Putamen (tissue), 1 donor: ENCODE results near the gene ZNF837.
"Not testable (repeated sequence)": the region's sequence is repeated elsewhere in the genome, so short reads cannot be mapped to it uniquely, and the experiment has no call there.

ENCODE experiments used
- DNase-seq: peaks from one replicate; pipeline ENCODE4 v3.0.0-alpha.2; 2016; ENCODE audit warnings: low spot score

The ZNF837 gene

DNA sequence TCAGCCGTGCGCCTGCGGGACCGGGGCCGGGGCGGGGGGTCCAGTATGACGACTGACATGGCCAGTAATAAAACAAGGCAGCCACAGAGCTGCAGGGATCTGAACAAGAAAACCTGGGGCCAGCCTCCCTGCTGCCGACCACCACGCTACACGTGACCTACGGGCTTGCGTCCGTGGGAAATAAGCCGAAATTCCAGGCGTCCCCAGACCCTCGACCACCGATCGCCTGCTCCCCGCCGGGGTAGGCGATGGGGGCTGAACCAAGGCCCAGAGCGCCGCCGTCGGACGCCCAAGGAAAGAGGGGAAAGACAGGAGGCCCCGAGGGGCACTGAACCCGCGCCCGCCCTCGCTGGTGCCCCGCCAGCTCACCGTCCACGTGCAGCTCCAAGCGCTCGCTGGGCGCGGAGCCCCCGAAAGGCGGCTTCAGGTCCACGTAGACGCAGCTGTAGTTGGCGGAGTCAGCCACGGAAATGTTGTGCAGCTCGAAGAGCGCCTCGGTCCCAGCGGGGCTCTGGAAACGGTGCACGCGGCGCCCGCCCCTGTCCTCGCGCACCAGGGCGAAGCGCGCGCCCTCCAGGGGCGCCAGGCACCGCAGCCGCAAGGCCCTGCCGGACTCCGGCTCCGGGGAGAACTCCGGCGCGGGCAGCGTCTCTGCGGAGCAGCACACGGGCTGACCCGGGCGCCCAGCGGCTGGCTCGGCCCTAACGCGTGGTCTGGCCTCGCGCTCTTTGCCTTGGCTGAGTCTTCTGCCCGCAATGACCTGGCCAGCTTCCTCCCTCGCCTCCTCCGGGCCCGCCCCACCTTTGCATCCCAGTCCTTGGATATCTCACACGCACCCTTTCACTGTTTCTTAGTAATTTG, 30.6 kb downstream of the ZNF837 start:
- no peak for DNase-seq

DNA sequence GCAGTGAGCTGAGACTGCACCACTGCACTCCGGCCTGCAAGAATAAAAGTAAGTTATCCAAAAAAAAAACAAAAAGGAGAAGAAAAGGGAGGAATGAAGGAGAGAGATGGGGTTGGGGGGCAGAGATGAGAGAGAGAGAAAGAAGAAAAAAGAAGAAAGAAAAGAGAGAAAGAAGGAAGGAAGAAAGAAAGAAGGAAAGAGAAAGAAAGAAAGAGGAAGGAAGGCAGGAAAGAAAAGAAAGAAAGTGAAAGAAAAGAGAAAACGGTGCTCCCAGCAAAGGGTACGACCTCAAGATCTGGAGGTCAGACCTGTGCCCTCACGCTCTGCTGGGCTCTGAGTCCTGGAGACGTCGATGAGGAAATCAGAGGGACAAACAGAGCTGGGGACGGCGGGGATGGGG, 31.2 kb downstream of the ZNF837 start:
- no peak for DNase-seq

DNA sequence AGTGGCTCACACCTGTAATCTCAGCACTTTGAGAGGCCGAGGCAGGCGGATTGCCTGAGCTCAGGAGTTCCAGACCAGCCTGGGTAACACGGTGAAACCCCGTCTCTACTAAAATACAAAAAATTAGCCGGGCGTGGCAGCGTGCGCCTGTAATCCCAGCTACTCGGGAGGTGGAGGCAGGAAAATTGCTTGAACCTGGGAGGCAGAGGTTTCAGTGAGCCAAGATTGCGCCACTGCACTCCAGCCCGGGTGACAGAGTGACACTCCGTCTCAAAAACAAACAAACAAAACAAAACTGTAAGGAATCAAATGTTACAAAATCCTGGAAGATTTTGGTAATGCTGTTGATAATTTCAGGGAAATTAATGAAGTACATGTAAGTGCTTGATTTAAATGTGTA, 32.8 kb downstream of the ZNF837 start:
- not testable (repeated sequence) for DNase-seq

DNA sequence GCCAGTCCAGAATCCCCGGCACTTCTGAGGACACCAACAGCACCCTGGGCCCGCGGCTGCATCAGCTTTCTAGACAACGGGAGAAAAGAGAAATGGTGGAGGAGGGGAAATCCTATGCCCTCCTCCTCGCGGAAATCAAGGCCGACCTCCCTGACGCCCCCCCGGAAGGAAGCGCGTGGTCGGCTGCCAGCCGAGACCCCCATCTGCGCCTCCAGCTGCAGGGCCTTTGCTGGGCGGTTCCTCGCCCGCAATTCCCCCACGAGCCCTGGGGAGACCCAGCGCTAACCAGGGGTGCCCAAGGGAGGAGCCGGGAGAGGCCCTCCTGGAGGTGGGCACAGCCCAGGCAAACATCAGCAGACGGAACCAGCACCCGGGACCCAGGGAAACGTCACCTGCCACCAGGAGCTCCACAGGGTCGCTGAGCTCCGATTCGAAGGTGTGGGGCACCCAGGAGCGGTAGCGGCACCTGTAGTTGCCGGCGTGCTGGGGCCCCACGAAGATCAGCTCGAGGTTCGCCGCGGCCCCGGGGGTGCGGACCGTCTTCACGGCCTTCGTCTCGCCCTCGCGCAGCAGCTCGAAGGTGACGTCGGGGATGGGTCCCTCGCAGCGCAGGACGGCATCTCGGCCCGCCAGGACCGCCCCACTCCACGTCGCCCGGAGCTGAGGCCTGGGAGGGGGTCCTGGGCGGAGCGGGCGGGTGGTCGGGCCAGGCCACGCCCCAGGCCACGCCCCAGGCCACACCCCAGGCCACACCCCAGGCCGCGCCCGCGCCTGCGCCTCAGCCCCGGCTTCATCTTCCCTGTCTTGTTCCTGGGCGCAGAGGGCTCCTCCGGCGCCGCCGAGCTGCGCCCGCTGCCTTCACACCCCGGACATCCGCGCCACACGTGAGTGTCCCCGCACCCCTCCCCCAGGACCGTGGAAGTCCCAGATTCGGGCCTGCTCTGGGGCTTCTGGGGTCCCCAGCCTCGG, 33.6 kb downstream of the ZNF837 start:
- peak; percentile 79 for DNase-seq

DNA sequence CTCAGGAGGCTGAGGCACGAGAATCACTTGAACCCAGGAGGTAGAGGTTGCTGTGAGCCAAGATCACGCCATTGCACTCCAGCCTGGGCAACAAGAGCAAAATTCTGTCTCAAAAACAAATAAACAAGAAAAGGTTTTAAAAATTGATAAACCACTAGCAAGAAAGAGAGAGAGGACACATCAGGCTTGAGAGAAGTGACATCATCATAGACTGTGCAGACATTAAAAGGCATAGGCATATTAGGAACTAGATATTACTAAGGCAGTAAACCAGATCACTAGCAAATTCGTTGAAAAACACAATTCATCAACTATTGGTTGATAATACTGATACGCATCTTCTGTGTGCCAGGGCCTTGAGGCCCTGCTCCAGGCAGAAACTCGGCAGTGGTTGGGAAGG, 35.3 kb downstream of the ZNF837 start:
- no peak for DNase-seq

DNA sequence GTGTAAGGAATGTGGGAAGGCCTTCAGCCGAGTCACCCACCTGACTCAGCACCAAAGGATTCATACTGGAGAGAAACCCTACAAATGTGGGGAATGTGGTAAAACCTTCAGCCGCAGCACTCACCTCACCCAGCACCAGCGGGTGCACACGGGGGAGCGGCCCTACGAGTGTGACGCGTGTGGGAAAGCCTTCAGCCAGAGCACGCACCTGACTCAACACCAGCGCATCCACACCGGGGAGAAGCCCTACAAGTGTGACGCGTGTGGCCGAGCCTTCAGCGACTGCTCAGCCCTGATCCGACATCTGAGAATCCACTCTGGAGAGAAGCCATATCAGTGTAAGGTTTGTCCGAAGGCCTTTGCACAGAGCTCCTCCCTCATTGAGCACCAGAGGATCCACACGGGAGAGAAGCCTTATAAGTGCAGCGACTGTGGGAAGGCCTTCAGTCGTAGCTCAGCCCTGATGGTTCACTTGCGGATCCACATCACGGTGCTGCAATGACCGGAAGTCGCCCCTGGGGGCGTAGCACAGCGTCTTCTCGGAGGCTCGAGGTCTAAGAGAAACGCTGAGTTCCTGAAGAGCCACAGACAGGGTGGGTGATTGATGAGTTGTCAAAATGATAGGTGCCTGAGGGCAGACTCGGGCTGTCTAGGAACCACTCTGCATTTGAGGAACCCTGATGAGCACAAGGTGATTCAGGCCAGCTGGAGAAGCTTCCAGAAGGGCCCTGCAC, 41.8 kb downstream of the ZNF837 start:
- no peak for DNase-seq

DNA sequence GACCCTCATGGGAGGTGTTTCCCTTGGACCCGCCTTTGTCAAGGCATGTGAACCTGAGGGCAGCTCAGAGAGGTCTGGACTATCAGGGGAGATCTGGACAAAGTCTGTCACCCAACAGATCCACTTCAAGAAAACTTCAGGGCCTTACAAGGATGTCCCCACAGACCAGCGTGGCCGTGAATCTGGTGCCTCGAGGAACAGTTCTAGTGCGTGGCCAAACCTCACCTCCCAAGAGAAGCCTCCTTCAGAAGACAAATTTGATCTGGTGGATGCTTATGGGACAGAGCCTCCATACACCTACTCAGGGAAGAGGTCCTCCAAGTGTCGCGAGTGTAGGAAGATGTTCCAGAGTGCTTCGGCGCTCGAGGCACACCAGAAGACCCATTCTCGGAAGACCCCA, 42.5 kb downstream of the ZNF837 start:
- no peak for DNase-seq

DNA sequence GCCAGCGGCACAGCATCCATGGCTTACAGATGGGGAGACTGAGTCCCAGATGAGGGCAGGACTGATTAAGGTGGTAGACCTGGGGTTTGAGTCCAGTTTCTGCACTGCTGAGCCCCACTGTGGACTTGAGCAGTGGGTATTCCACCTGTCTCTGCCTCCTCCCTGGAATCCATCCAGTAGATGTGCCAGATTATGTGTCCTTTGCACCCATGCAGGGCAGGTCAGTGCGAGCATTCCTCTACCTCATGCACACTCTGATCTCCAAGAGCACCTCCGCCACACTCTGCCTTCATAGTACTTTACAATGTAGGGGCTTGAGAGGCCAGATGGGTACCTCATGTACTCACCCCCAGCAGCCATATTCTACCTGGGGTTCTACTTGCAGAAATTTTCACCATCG, 44.0 kb downstream of the ZNF837 start:
- no peak for DNase-seq

DNA sequence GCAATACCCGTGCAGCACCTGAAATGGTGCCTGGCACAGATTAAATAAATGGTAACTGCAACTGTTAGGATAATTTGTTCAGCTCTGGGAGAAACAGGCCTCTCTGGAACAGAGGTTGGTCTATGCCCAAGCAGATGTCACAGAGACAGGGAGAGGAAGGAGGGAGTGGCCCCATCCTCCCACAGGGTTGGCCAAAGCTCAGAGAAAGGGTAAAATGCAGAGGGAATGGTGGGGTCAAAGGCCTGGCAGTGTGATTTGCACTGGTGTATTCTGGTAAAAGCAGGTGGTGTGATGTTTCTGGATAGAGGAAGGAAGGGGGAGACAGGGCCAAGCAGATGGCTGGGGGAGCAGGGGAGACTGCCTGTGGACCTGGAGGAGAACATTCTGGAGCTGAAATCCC, 44.6 kb downstream of the ZNF837 start:
- no peak for DNase-seq

DNA sequence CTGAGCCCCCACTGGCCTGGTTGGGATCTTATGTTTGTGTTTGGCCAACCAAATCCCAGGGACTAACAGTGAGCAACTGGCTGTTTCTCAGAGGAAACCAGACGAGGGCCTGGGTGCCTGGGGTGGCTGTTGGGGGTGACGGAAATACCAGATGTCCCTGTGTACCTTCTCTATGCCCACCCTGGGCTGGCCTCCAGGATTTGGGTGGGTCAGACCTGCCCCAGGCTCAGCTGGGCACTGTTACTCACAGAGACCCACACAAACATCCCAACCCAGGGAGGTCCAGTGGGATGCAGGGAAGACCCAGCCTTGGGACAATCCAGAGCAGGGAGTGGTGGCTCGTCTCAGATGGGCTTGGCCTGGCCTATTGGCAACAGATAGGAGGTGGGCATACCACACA, 45.2 kb downstream of the ZNF837 start:
- DNase-seq = no peak

DNA sequence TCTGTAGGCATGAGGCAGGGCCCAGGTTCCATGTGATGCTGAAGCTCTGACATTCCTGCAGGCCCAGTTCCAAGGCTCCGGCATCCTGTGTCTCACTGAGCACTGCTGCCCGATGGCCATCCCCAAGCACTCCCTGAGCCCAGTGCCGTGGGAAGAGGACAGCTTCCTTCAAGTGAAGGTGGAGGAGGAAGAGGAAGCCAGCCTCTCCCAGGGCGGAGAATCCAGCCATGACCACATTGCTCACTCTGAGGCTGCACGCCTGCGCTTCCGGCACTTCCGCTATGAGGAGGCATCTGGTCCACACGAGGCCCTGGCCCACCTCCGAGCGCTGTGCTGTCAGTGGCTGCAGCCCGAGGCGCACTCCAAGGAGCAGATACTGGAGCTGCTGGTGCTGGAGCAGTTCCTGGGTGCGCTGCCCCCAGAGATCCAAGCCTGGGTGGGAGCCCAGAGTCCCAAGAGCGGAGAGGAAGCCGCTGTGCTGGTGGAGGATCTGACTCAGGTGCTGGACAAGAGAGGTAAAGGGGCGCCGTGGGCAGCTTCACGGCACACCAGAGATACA, 46.1 kb downstream of the ZNF837 start:
- no peak for DNase-seq

DNA sequence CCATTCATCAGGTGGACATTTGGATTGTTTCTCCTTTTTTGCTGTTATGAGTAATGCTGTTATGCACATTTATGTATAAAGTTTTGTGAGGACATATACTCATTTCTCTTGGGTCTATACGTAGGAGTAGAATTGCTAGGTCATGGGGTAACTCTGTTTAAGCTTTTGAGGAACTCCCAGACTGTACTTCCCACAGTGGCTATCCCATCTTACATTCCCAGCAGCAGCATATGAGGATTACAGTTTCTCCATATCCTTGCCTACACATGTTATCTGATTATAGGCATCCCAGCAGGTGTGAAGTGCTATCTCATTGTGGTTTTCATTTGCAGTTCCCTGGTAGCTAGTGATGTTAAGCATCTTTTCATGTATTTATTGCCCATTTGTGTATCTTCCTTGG, 48.1 kb downstream of the ZNF837 start:
- no peak for DNase-seq

DNA sequence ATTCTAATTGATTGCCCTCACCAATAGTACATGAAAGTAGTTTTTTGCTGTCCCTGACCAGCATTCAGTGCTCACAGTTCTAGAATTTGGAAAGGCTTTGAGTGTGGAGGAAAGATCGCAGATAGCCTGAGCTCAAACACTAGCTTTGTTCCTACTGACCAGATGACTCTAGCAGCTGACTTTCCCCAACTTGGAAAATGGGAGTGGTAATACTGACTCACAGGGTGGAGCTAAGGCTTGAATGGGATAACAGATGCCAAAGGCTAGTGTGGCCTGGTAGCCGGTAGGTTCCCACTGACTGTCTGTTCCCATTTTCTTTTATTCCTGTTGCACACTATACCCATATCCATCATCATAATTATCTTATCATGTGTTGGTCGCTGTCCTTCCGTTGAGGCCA, 50.4 kb downstream of the ZNF837 start:
- peak; percentile 89 for DNase-seq

DNA sequence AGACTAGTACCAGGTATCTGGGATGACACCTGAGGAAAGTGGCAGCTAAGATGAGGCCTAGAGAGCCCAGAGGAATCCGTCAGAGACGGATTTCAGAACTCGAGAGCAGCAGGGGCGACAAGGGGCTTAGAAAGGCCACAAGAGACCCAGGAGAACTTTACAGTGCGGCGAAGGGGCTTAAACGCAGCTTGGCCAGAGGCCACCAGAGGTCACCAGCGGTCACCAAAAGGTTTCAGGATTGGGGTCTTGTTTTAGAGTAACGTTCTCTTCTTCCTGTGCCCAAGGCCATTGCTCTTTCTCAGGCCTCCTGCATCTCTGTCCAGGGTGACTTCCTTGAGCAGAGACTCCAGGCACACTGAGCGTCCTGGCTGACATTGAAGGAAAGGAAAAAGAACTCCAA, 51.8 kb downstream of the ZNF837 start:
- DNase-seq = no peak

DNA sequence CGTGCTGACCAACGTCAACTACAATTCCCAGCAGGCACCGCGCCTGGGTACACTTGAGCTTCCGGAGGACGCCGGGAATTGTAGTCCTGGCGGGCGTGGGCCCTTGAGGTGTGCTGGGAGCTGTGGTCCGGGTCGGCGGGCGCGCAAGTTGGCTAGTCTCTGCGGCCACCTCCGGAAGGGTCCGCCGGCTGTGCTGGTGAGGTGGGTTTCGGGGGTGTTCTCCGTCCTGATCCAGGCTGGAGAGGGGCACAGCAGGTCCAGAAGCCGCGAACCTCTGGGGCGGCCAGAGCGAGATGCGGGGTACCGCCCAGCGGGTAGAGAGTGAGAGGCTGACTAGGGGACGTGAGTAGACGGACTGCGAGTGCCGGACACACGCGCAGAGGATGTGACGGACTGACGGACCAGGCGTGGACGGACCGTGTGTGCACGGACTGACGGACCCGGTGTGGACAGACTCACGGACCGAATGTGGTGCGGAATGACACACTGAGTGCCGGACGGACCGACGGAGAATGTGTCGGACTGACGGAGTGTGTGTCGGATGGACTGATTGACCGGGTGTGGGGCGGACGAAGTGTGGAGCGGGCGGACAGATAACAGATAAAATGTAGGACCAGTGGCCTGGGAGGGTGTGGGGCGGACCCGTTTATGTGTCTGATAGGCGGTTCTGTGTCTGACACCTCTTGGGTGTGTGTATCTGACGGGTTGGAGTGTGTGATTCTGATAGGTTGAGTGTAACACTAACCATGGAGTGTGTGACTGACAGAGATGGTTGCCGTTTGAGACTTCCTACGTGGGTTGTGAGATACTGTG, 53.7 kb downstream of the ZNF837 start, which contains the start of gene ZSCAN22:
Gene ZSCAN22, plus strand, starts transcription at position 81 of the 813 bp plus-strand sequence. CDS start 7,809 bp downstream, outside the sequence.
- peak; percentile 98 for DNase-seq

DNA sequence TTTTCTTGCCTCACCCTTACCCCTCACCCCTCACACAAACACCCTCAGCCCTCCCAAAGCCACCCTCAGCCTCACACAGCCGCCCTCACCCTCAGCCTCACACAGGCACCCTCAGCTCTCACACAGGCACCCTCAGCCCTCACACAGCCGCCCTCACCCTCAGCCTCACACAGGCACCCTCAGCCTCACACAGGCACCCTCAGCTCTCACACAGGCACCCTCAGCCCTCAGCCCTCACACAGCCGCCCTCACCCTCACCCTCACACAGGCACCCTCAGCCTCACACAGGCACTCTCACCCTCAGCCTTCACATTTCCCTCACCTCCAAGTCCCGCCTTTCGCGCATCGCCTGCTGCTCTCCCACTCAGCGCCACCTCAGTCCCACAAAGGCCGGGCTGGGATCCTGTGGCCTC, 54.3 kb downstream of the ZNF837 start:
- no peak for DNase-seq

DNA sequence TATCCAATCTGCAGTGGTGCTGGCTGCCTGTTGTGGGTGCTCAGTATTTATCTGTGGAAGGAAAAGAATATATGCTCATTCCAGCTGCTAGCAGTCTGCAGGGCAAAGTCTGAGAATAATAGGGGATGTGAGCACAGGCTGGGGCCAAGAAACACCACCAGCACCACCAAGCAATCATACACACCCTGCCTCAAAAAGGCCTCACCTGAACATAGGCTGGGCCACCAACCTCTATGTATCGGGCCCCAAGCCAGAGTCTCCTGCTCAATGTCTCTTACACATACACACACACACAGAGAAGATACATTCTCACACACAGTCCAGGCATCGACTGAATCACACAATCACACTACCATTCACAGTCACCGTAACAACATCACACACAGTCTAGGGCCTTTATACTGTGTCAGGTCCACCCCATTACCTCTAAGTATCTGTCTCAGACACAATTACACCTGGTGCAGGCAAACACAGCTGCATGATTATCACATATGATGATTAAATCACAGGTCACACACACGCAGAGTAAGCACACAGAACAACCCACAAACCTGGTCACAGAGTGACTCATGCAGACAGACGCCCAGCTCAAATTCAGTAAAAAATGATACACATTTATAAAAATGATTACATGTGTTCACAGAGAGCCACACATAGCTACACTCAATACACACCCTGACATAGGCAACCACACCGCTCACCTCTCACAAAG, 55.4 kb downstream of the ZNF837 start:
- DNase-seq = no peak

DNA sequence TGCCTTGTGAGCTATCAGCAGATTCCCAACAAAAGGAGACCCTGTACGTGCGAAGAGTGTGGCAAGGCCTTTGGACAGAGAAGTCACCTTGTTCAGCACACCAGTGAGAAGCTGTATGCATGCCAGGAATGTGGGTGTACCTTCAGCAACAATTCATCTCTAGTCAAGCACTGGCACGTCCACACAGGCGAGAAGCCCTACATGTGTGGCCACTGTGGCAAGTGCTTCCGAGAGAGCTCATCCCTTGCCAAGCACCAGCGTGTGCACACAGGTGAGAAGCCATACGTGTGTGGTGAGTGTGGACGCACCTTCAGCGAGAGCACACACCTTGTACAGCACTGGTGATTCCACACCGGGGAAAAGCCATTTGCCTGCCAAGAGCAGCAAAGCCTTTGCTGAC, 61.6 kb downstream of the ZNF837 start:
- no peak for DNase-seq

DNA sequence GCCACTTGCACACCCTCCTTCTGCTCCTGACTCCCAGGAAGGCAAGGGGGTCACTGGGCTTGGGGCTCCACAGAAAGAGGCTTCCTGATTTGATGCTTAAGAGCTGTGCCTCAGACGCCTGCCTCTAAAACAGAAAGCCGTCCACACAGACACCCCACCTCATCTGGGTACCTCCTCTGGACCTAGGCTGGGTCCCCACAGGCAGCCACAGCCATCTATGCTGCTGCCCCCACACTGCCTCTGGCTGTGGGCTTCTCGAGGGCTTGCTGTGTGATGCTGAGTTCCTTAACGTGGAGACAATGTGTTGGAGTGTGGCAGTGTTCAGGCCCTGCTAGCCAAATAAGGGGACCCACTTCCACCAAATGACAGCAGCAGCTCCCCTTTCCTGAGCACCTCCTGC, 62.5 kb downstream of the ZNF837 start:
- no peak for DNase-seq
